B cell (primary cell): ENCODE results near the gene CPA1. TPM values are rescaled to one million over a fixed set of nuclear protein-coding genes. Genes with fewer than 3 reads are reported as not detected.

Source experiments
- ATAC-seq: fragments of 200-7000 bp; cut with Tn5 transposase; one replicate; pipeline ENCODE4 v1.10.0; 2021; ENCODE audit warnings: low read depth, mild to moderate bottlenecking, moderate number of reproducible peaks, moderate library complexity
- CTCF ChIA-PET: fragments of 350-600 bp; sonication (Branson Sonifier 250); formaldehyde crosslinking; loops from one replicate; lab custom pipeline; 2021; ENCODE audit warnings: antibody characterized with exemption, inconsistent platforms; lab: Charles Lee
- POLR2A ChIA-PET: fragments of 350-600 bp; sonication (Branson Sonifier 250); formaldehyde crosslinking; loops from one replicate; lab custom pipeline; 2021; ENCODE audit warnings: antibody characterized with exemption; lab: Charles Lee
- DNase-seq: peaks from one replicate; pipeline ENCODE4 v3.0.0; 2013
- H2AFZ ChIP-seq: 2 replicates; pipeline ENCODE4 v1.6.1; 2012; ENCODE audit warnings: mild to moderate bottlenecking, low read depth, low read length; ENCODE audit not compliant: insufficient read depth, poor library complexity, severe bottlenecking
- H3K27ac ChIP-seq, 2 donors: 1 replicate in 1 of 2; 2 replicates in 1 of 2; pipeline ENCODE4 v1.5.1; 2012 to 2013; ENCODE audit warnings: low read length in 2 of 2, mild to moderate bottlenecking in 2 of 2, moderate library complexity in 1 of 2
- H3K27me3 ChIP-seq, 4 experiments: fragments of 200-600 bp in 1 of 4; sonication (generic) in 1 of 4; replicated peaks in 1 of 4; 1 replicate in 2 of 4; 2 replicates in 2 of 4; pipeline versions ENCODE4 v1.6.1 to v1.7.0; 2013 to 2016; ENCODE audit warnings: low read length in 3 of 4, mild to moderate bottlenecking in 2 of 4, mixed read lengths in 1 of 4, moderate library complexity in 1 of 4; ENCODE audit not compliant: insufficient read depth in 4 of 4, control insufficient read depth in 3 of 4; ENCODE audit errors: control extremely low read depth in 1 of 4
- H3K36me3 ChIP-seq, 2 experiments: replicated peaks in 1 of 2; 1 replicate in 1 of 2; 2 replicates in 1 of 2; pipeline versions ENCODE4 v1.6.1 to v1.7.1; 2013; ENCODE audit warnings: low read length in 1 of 2; ENCODE audit not compliant: insufficient read depth in 2 of 2, control insufficient read depth in 1 of 2; ENCODE audit errors: control extremely low read depth in 1 of 2, extremely low read depth in 1 of 2
- H3K4me1 ChIP-seq, 2 donors: fragments of 200-600 bp in 1 of 2; sonication (generic) in 1 of 2; 1 replicate in 1 of 2; 2 replicates in 1 of 2; pipeline versions ENCODE4 v1.5.1 to v1.6.1; 2013 to 2017; ENCODE audit warnings: low read length in 2 of 2; ENCODE audit not compliant: control insufficient read depth in 2 of 2, insufficient read depth in 2 of 2
- H3K4me2 ChIP-seq: replicated peaks from 2 replicates; pipeline ENCODE3; 2012; ENCODE audit warnings: mild to moderate bottlenecking, low read depth, low read length; ENCODE audit not compliant: poor library complexity, severe bottlenecking
- H3K4me3 ChIP-seq, 5 experiments: fragments of 200-600 bp in 1 of 5; sonication (generic) in 1 of 5; 1 replicate in 3 of 5; 2 replicates in 2 of 5; pipeline versions ENCODE4 v1.5.1 to v1.7.0; 2011 to 2016; ENCODE audit warnings: low read length in 4 of 5, mild to moderate bottlenecking in 4 of 5, low read depth in 2 of 5, control low read depth in 1 of 5, moderate library complexity in 1 of 5; ENCODE audit not compliant: insufficient read depth in 1 of 5; ENCODE audit errors: control extremely low read depth in 1 of 5, extremely low read depth in 1 of 5
- H3K79me2 ChIP-seq: fragments of 200-600 bp; sonication (generic); one replicate; pipeline ENCODE4 v1.6.0; 2016; ENCODE audit warnings: low read length; ENCODE audit not compliant: control insufficient read depth, insufficient read depth
- H3K9ac ChIP-seq: fragments of 200-600 bp; sonication (generic); 2 replicates; pipeline ENCODE4 v1.6.1; 2017; ENCODE audit warnings: mild to moderate bottlenecking, low read length, moderate library complexity
- H3K9me3 ChIP-seq, 3 donors: one replicate each; pipeline versions ENCODE4 v1.6.1 to v1.7.1; 2013; ENCODE audit warnings: low read length in 2 of 3; ENCODE audit not compliant: control insufficient read depth in 2 of 3, insufficient read depth in 1 of 3; ENCODE audit errors: control extremely low read depth in 1 of 3
- H4K20me1 ChIP-seq: 2 replicates; pipeline ENCODE4 v1.6.0; 2012; ENCODE audit warnings: mild to moderate bottlenecking, low read length; ENCODE audit not compliant: insufficient read depth, control insufficient read depth, poor library complexity, severe bottlenecking
- H3K27ac Mint-ChIP-seq: one replicate; pipeline ENCODE4 v1.8.0; 2021; ENCODE audit warnings: mixed read lengths
- H3K27me3 Mint-ChIP-seq: one replicate; pipeline ENCODE4 v1.8.0; 2021; ENCODE audit warnings: mixed read lengths
- H3K4me1 Mint-ChIP-seq: one replicate; pipeline ENCODE4 v1.8.0; 2021; ENCODE audit warnings: mixed read lengths
- H3K4me3 Mint-ChIP-seq: one replicate; pipeline ENCODE4 v1.8.0; 2021; ENCODE audit warnings: mixed read lengths
- H3K9me3 Mint-ChIP-seq: one replicate; pipeline ENCODE4 v1.8.0; 2022; ENCODE audit warnings: mixed read lengths; ENCODE audit not compliant: insufficient read depth
- CTCF ChIP-seq: fragments of 200-600 bp; IDR thresholded peaks from one replicate; pipeline ENCODE4 v1.8.0; 2022; ENCODE audit warnings: antibody characterized with exemption, mild to moderate bottlenecking
- EZH2 ChIP-seq: IDR thresholded peaks from 2 replicates; pipeline ENCODE4 v1.6.1; 2012; ENCODE audit warnings: borderline replicate concordance, low read depth, mild to moderate bottlenecking, moderate library complexity, low read length; ENCODE audit not compliant: insufficient read depth, poor library complexity, severe bottlenecking
- WGBS: methylation state at CpG from one replicate; pipeline ENCODE4 v1.1.5; 2013; ENCODE audit warnings: missing lambda C conversion rate; ENCODE audit not compliant: insufficient coverage; 5-methylcytosine and 5-hydroxymethylcytosine counted together
- intact Hi-C: fragments of 100-400 bp; cut with micrococcal nuclease; formaldehyde crosslinking; loops from one replicate; pipeline ENCODE4 v1.10.0; 2022
- polyA plus RNA-seq: library from polyadenylated mRNA; depleted of rRNA; stranded (reverse); fragments of >200 nt; gene quantifications from 2 replicates; pipeline ENCODE4 v1.2.3, GENCODE V29; 2012
- total RNA-seq, 2 donors: library from RNA; stranded (reverse); fragments of 120-200 nt in 1 of 2; gene quantifications; 1 replicate in 1 of 2; 2 replicates in 1 of 2; pipeline versions ENCODE4 v1.2.3 to v1.2.4, GENCODE V29; 2013 to 2022

The CPA1 gene
- total and polyA plus RNA-seq, 2 donors (not counting 1 experiment from before 2014, with no cell fraction given), result not detected

- DNase-seq, result no peak
- no peak for TF ChIP-seq EZH2
- TF ChIP-seq CTCF, result no peak
These were observed 36.9 kb downstream of the CPA1 start for GRCh38 chr7:130417213-130417612.

GRCh38 chr7:130418306-130418705 is 38.0 kb downstream of the CPA1 start:
- no peak overlapping the region for H3K4me3 Mint-ChIP-seq
- no peaks in the 10 kb centered on the region for H3K9me3 ChIP-seq
- H3K4me1 Mint-ChIP-seq, result peaks cover 4% of the 10 kb centered on the region
- intact Hi-C loops, result no loop called here
- no peaks in the 10 kb centered on the region for H3K27me3 Mint-ChIP-seq
- no peaks in the 10 kb centered on the region for H3K79me2 ChIP-seq
- ATAC-seq, result no peak
- ChIA-PET CTCF (no interaction called here), POLR2A (interaction anchor here (0.5 kb wide), 1 partner anchor 109 kb away, joined by 3 read pairs; no protein-coding TSS in a partner anchor)
- no peak overlapping the region for H3K9ac ChIP-seq
- H3K36me3 ChIP-seq, result no peaks in the 10 kb centered on the region
- H3K27me3 ChIP-seq, result no peaks in the 10 kb centered on the region
- TF ChIP-seq EZH2, result no peak
- H3K9me3 Mint-ChIP-seq, result no peaks in the 10 kb centered on the region
- H3K27ac ChIP-seq, result no peak overlapping the region
- no peak overlapping the region for H3K27ac Mint-ChIP-seq
- no peak overlapping the region for H3K4me2 ChIP-seq
- H3K4me1 ChIP-seq, result no peaks in the 10 kb centered on the region
- no peak for DNase-seq
- H2AFZ ChIP-seq, result no peak overlapping the region
- H3K4me3 ChIP-seq, result no peak overlapping the region
- WGBS, result 99% methylated on average over 5 of the region's 7 CpGs
- no peaks in the 10 kb centered on the region for H4K20me1 ChIP-seq

More at GRCh38 chr7:130417213-130417612, 36.9 kb downstream of the CPA1 start:
- Mint-ChIP-seq H3K4me1 (peaks cover 4% of the 10 kb centered on the region), H3K4me3 (no peak overlapping the region), H3K27me3 (no peaks in the 10 kb centered on the region), H3K27ac (no peak overlapping the region), H3K9me3 (no peaks in the 10 kb centered on the region)
- ChIA-PET CTCF (no interaction called here), POLR2A (no interaction called here)
- intact Hi-C loops, result no loop called here
- no peaks in the 10 kb centered on the region for H3K36me3 ChIP-seq
- no peak overlapping the region for H3K4me3 ChIP-seq
- H3K9ac ChIP-seq, result no peak overlapping the region
- ATAC-seq, result no peak
- H3K4me1 ChIP-seq, result no peaks in the 10 kb centered on the region
- H4K20me1 ChIP-seq, result no peaks in the 10 kb centered on the region
- H2AFZ ChIP-seq, result no peak overlapping the region
- H3K79me2 ChIP-seq, result no peaks in the 10 kb centered on the region
- H3K27ac ChIP-seq, result no peak overlapping the region
- no peaks in the 10 kb centered on the region for H3K27me3 ChIP-seq
- H3K9me3 ChIP-seq, result no peaks in the 10 kb centered on the region
- WGBS, result no CpG with 5 or more reads among the region's 5 CpGs
- H3K4me2 ChIP-seq, result no peak overlapping the region
